22Rv1 (cell line): Measurements from ENCODE around the gene ASAP2.

Source experiments
- CTCF ChIP-seq: fragments of 450-650 bp; IDR thresholded peaks from 2 replicates; pipeline ENCODE4 v1.5.1; 2017; ENCODE audit warnings: mild to moderate bottlenecking
- ZFX ChIP-seq: fragments of 450-650 bp; IDR thresholded peaks from 2 replicates; pipeline ENCODE4 v1.6.1; 2017; ENCODE audit warnings: antibody characterized with exemption, borderline replicate concordance

DNA sequence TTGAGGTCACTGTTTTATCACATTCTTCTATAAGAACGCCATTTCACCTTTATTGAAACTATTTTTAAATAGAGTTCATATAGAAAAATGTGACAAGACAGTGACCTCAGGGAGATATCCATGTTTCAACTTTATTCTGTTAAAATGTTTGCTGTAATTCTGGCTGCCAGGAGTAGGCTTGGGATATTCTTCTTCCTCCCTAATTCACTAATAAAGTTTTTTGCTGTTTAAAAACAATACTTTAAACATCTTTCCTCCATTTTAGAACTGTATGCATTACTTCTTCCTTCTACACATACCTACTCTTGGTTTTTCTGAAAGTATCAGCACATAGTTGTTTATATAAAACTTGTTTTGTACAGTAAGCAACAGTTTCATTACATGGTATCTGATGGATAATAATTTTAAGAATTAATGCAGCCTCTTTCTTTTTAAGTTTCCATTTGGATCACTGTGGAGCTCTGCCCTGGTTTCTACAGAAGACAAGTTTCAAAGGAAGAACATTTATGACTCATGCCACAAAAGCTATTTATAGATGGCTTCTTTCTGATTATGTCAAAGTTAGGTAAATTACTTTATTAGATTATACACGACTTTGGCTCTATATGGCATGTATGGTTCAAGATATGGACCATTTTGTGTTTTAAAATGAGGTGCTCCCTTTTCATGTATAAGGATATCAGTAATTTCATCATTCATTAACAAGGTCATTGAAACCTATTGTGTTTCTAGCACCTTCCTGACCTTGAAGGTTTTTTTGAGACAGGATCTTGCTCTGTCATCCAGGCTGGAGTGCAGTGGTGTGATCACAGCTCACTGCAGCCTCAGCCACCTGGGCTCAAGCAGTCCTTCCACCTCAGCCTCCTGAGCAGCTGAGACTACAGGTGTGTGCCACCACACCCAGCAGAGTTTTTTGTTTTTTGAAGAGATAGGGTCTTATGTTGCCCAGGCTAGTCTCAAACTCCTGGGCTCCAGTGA lies 224.0 kb downstream of the ASAP2 start:
- no peak for TF ChIP-seq CTCF
- TF ChIP-seq ZFX = no peak
